Body of pancreas (tissue), 4 donors: ENCODE results near the gene NBEAL2. TPM values are rescaled to one million over a fixed set of nuclear protein-coding genes. Genes with fewer than 3 reads are reported as not detected.

Experiments
- ATAC-seq: fragments of 150-250 bp; one replicate; pipeline ENCODE4 v1.9.1; 2016
- DNase-seq, 4 donors: peaks; one replicate each; pipeline ENCODE4 v3.0.0-alpha.2; 2019
- H3K27ac ChIP-seq, 4 donors: fragments of 200-600 bp; sonication (generic); 1 replicate in 3 of 4; 2 replicates in 1 of 4; pipeline versions ENCODE4 v1.5.1 to v1.6.1; 2016 to 2019; ENCODE audit warnings: mild to moderate bottlenecking in 1 of 4, mixed read lengths in 1 of 4, moderate library complexity in 1 of 4
- H3K27me3 ChIP-seq, 2 donors: fragments of 200-600 bp; sonication (generic); one replicate each; pipeline ENCODE4 v1.6.0; 2016; ENCODE audit warnings: mild to moderate bottlenecking in 1 of 2
- H3K36me3 ChIP-seq, 2 donors: fragments of 200-600 bp; sonication (generic); replicated peaks in 1 of 2; 2 replicates each; pipeline ENCODE4 v1.5.1; 2016; ENCODE audit warnings: low read depth in 2 of 2; ENCODE audit not compliant: insufficient read depth in 1 of 2
- H3K4me1 ChIP-seq: fragments of 200-600 bp; sonication (generic); one replicate; pipeline ENCODE4 v1.6.0; 2016
- H3K4me3 ChIP-seq, 2 donors: fragments of 200-600 bp; sonication (generic); 1 replicate in 1 of 2; 2 replicates in 1 of 2; pipeline ENCODE4 v1.5.1; 2016 to 2019
- H3K9me3 ChIP-seq, 3 donors: fragments of 200-600 bp; sonication (generic); 1 replicate in 2 of 3; 2 replicates in 1 of 3; pipeline ENCODE4 v1.5.1; 2016
- POLR2A ChIP-seq, 3 donors: fragments of 450-650 bp; IDR thresholded peaks; one replicate each; pipeline ENCODE4 v1.6.1; 2016; ENCODE audit warnings: antibody characterized with exemption in 3 of 3, mild to moderate bottlenecking in 2 of 3
- WGBS, 2 donors: methylation state at CpG; one replicate each; pipeline ENCODE4 v1.1.5; 2017; 5-methylcytosine and 5-hydroxymethylcytosine counted together
- intact Hi-C: fragments of 100-400 bp; cut with DNase I; formaldehyde crosslinking; loops from one replicate; pipeline ENCODE4 v1.15.1; 2023
- total RNA-seq, 2 donors: library from RNA; depleted of rRNA; stranded (reverse); fragments of >200 nt; gene quantifications; one replicate each; pipeline ENCODE4 v1.1.0, GENCODE V29; 2016
- TF ChIP-seq, protein P1 (sequence below), 7 experiments: fragments of 450-650 bp in 4 of 7; fragments of 200-600 bp in 3 of 7; sonication (generic) in 3 of 7; IDR thresholded peaks; one replicate each; pipeline ENCODE4 v1.5.1; 2016 to 2019; ENCODE audit warnings: antibody characterized with exemption in 7 of 7

NBEAL2 gene
- total RNA-seq, 2 donors from 2014 or later, result 98.8 to 151 TPM

- Histone ChIP-seq H3K36me3 (peaks cover 0 to 6% of the 10 kb centered on the region in 2 donors), H3K27me3 (no peaks in the 10 kb centered on the region), H3K4me3 (no peak overlapping the region), H3K4me1 (peaks cover 26% of the 10 kb centered on the region), H3K27ac (peak overlapping the region in 1 of 4 donors; percentile 15), H3K9me3 (no peaks in the 10 kb centered on the region)
- DNase-seq (peak in 2 of 4 donors; percentile 40 to 60), ATAC-seq (no peak)
- no peak for TF ChIP-seq POLR2A (IDR thresholded peaks at IDR 0.05)
- TF ChIP-seq, protein P1, sequence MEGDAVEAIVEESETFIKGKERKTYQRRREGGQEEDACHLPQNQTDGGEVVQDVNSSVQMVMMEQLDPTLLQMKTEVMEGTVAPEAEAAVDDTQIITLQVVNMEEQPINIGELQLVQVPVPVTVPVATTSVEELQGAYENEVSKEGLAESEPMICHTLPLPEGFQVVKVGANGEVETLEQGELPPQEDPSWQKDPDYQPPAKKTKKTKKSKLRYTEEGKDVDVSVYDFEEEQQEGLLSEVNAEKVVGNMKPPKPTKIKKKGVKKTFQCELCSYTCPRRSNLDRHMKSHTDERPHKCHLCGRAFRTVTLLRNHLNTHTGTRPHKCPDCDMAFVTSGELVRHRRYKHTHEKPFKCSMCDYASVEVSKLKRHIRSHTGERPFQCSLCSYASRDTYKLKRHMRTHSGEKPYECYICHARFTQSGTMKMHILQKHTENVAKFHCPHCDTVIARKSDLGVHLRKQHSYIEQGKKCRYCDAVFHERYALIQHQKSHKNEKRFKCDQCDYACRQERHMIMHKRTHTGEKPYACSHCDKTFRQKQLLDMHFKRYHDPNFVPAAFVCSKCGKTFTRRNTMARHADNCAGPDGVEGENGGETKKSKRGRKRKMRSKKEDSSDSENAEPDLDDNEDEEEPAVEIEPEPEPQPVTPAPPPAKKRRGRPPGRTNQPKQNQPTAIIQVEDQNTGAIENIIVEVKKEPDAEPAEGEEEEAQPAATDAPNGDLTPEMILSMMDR (IDR thresholded peaks at IDR 0.05), result no peak
- intact Hi-C loops, result no loop called here
- WGBS, 2 donors, result 76 to 77% methylated on average over 11 of the region's 11 CpGs
These were observed 11.3 kb downstream of the NBEAL2 start for GRCh38 chr3:46990573-46991374.

DNA sequence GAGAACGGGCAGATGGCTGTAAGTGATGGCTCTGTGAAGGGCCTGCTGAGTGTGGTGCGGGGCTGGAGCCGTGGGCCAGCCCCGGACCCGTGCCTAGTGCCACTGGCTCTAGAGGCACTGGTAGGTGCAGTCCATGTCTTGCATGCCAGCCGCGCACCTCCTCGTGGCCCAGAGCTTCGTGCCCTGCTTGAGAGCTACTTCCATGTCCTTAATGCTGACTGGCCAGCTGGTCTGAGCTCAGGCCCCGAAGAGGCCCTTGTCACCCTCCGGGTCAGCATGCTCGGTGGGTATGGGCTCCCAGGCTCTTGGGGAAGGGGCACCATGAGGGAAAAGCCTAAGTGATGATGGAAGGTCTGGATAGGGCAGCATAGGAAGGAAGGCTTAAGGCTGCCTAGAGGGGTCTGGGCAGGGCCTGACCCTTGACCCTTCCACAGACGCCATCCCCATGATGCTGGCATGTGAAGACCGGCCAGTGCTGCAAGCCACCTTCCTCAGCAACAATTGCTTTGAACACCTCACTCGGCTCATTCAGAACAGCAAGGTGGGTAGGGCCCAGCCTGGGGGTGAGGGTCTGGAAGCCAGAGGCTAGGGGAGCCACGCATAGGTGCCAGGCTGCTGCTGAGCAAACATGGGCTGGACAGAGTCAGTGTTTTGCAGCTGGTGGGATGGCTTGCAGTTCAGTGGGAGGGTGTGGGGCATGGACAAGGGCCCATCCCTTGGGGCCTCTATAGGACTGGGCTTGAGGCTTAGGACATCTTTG lies 12.1 kb downstream of the NBEAL2 start:
- intact Hi-C loops, result no loop called here
- WGBS, 2 donors, result 88 to 95% methylated on average over 4 to 16 of the region's 16 CpGs
- TF ChIP-seq POLR2A (IDR thresholded peaks at IDR 0.05), result no peak
- TF ChIP-seq, protein P1 (IDR thresholded peaks at IDR 0.05), result no peak
- ATAC-seq (no peak), DNase-seq (no peak)
- Histone ChIP-seq H3K36me3 (peaks cover 0 to 6% of the 10 kb centered on the region in 2 donors), H3K27me3 (no peaks in the 10 kb centered on the region), H3K27ac (no peak overlapping the region), H3K4me1 (peaks cover 18% of the 10 kb centered on the region), H3K9me3 (no peaks in the 10 kb centered on the region), H3K4me3 (no peak overlapping the region)

- H3K4me1 ChIP-seq, result peaks cover 11% of the 10 kb centered on the region
- H3K27me3 ChIP-seq, result no peaks in the 10 kb centered on the region
- peaks cover 0 to 6% of the 10 kb centered on the region in 2 donors for H3K36me3 ChIP-seq
- DNase-seq (no peak), ATAC-seq (no peak)
- 81 to 82% methylated on average over 5 to 9 of the region's 9 CpGs for WGBS, 2 donors
- H3K4me3 ChIP-seq, result no peak overlapping the region
- H3K9me3 ChIP-seq, result no peaks in the 10 kb centered on the region
- H3K27ac ChIP-seq, result no peak overlapping the region
- TF ChIP-seq POLR2A (IDR thresholded peaks at IDR 0.05), result no peak
- TF ChIP-seq, protein P1 (IDR thresholded peaks at IDR 0.05), result no peak
- intact Hi-C loops, result no loop called here
These were observed 12.8 kb downstream of the NBEAL2 start for GRCh38 chr3:46992231-46992630.

DNA sequence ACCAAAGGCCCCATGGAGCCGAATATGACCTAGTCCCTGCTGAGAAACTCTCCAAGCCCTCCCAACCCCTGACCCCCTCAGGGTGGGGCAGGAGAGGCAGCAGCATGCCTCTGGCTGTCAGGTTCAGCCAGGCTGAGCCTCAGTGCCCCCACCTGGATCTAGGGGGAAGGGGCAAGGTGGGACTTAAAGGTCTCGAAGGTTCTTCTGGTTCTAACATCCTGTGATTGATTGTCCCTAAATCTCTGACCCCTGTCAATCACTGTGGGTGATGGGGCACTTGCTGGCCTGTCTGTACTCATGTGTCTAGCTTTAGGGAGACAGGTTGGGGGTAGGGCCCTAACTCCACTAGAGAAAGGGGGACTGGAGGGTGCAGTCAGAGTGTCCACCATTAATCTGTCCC lies 13.8 kb downstream of the NBEAL2 start:
- DNase-seq, result no peak
- no peak for ATAC-seq
- intact Hi-C loops, result no loop called here
- no peaks in the 10 kb centered on the region for H3K9me3 ChIP-seq
- H3K27me3 ChIP-seq, result no peaks in the 10 kb centered on the region
- TF ChIP-seq, protein P1 (IDR thresholded peaks at IDR 0.05), result no peak
- TF ChIP-seq POLR2A (IDR thresholded peaks at IDR 0.05), result no peak
- no peak overlapping the region for H3K4me3 ChIP-seq
- peaks cover 0 to 6% of the 10 kb centered on the region in 2 donors for H3K36me3 ChIP-seq
- no peak overlapping the region for H3K27ac ChIP-seq
- H3K4me1 ChIP-seq, result peaks cover 8% of the 10 kb centered on the region
- 57 to 67% methylated on average over 2 of the region's 2 CpGs for WGBS, 2 donors
